Measurements from ENCODE around the gene ZNF605.
"Not testable (repeated sequence)": the region's sequence is repeated elsewhere in the genome, so short reads cannot be mapped to it uniquely, and the experiment has no call there.

Gene ZNF605

GRCh38 chr12:132904718-132905328, 51.3 kb downstream of the ZNF605 start:
- H3K4me3 ChIP-seq (ENCODE audit: low read depth, low read length), result no peak overlapping the region
- DNase-seq (ENCODE audit: low read depth), result no peak
- peak; percentile 37 for TF ChIP-seq CTCF (IDR thresholded peaks at IDR 0.05; ENCODE audit: control insufficient read depth, extremely low read depth, insufficient read depth)

GRCh38 chr12:132899033-132899432, 57.1 kb downstream of the ZNF605 start:
- H3K4me3 ChIP-seq (ENCODE audit: low read depth, low read length), result no peak overlapping the region
- no peak for TF ChIP-seq CTCF (IDR thresholded peaks at IDR 0.05; ENCODE audit: control insufficient read depth, extremely low read depth, insufficient read depth)
- DNase-seq (ENCODE audit: low read depth), result no peak

GRCh38 chr12:132888852-132889251, 67.3 kb downstream of the ZNF605 start:
- TF ChIP-seq CTCF (IDR thresholded peaks at IDR 0.05; ENCODE audit: control insufficient read depth, extremely low read depth, insufficient read depth), result no peak
- no peak for DNase-seq (ENCODE audit: low read depth)
- no peak overlapping the region for H3K4me3 ChIP-seq (ENCODE audit: low read depth, low read length)

- peak within 1 kb of the TSS; percentile 66 for H3K4me3 ChIP-seq (ENCODE audit: low read depth, low read length)
- peak; percentile 90 for DNase-seq (ENCODE audit: low read depth)
- no peak for TF ChIP-seq CTCF (IDR thresholded peaks at IDR 0.05; ENCODE audit: control insufficient read depth, extremely low read depth, insufficient read depth)
Measured at GRCh38 chr12:132887513-132888351, 68.4 kb downstream of the ZNF605 start, which contains the start of gene CHFR. Gene CHFR (minus strand): TSS chr12:132887605. CDS start chr12:132887328, 277 bp downstream.

- no peak for DNase-seq (ENCODE audit: low read depth)
- H3K4me3 ChIP-seq (ENCODE audit: low read depth, low read length), result peak overlapping the region; percentile 66
- TF ChIP-seq CTCF (IDR thresholded peaks at IDR 0.05; ENCODE audit: control insufficient read depth, extremely low read depth, insufficient read depth), result no peak
Measured at GRCh38 chr12:132886529-132887477, 69.3 kb downstream of the ZNF605 start.

- DNase-seq (ENCODE audit: low read depth), result no peak
- no peak overlapping the region for H3K4me3 ChIP-seq (ENCODE audit: low read depth, low read length)
- TF ChIP-seq CTCF (IDR thresholded peaks at IDR 0.05; ENCODE audit: control insufficient read depth, extremely low read depth, insufficient read depth), result no peak
Measured at GRCh38 chr12:132881818-132882217, 74.3 kb downstream of the ZNF605 start.

GRCh38 chr12:132874620-132875019, 81.5 kb downstream of the ZNF605 start:
- DNase-seq (ENCODE audit: low read depth); H3K4me3 ChIP-seq (ENCODE audit: low read depth, low read length): not testable (repeated sequence)
